Loucy (cell line): ENCODE data around the gene ADAMTS6.

Experiments
- H2AFZ ChIP-seq: fragments of 200-600 bp; sonication (generic); 2 replicates; pipeline ENCODE4 v1.6.0; 2016; ENCODE audit warnings: antibody characterized with exemption, mild to moderate bottlenecking, low read length, moderate library complexity
- H3F3A ChIP-seq: fragments of 200-600 bp; 2 replicates; pipeline ENCODE4 v1.6.0; 2016; ENCODE audit warnings: antibody characterized with exemption, low read depth, mild to moderate bottlenecking
- H3K27me3 ChIP-seq: fragments of 200-600 bp; sonication (generic); 2 replicates; pipeline ENCODE4 v1.6.1; 2014; ENCODE audit warnings: low read length, mild to moderate bottlenecking; ENCODE audit not compliant: insufficient read depth, poor library complexity, severe bottlenecking
- H3K36me3 ChIP-seq: fragments of 200-600 bp; sonication (generic); 2 replicates; pipeline ENCODE4 v1.6.1; 2016; ENCODE audit warnings: low read length; ENCODE audit not compliant: insufficient read depth
- H3K4me1 ChIP-seq: fragments of 200-600 bp; sonication (generic); 2 replicates; pipeline ENCODE4 v1.5.1; 2014; ENCODE audit warnings: low read length, mild to moderate bottlenecking; ENCODE audit not compliant: insufficient read depth, poor library complexity, severe bottlenecking
- H3K4me2 ChIP-seq: fragments of 200-600 bp; sonication (generic); 2 replicates; pipeline ENCODE4 v1.6.0; 2014; ENCODE audit warnings: antibody characterized with exemption, low read length, low read depth, mild to moderate bottlenecking; ENCODE audit not compliant: poor library complexity, severe bottlenecking
- H3K4me3 ChIP-seq: fragments of 200-600 bp; sonication (generic); 2 replicates; pipeline ENCODE4 v1.5.1; 2014; ENCODE audit warnings: low read length, mild to moderate bottlenecking, mixed read lengths; ENCODE audit not compliant: poor library complexity, severe bottlenecking
- H3K79me2 ChIP-seq: fragments of 200-600 bp; sonication (generic); 2 replicates; pipeline ENCODE4 v1.6.1; 2014; ENCODE audit warnings: low read length; ENCODE audit not compliant: insufficient read depth
- H3K9ac ChIP-seq: fragments of 200-600 bp; sonication (generic); 2 replicates; pipeline ENCODE4 v1.6.0; 2014; ENCODE audit warnings: mild to moderate bottlenecking, low read depth, low read length, moderate library complexity; ENCODE audit not compliant: poor library complexity, severe bottlenecking
- H3K9me2 ChIP-seq: fragments of 200-600 bp; sonication (generic); replicated peaks from 2 replicates; pipeline ENCODE4 v1.6.1; 2016; ENCODE audit warnings: low read depth, low read length, mixed read lengths
- H3K9me3 ChIP-seq: fragments of 200-600 bp; sonication (generic); 2 replicates; pipeline ENCODE4 v1.6.1; 2014; ENCODE audit warnings: mild to moderate bottlenecking, antibody characterized with exemption, low read length, low read depth; ENCODE audit not compliant: insufficient read depth
- H4K20me1 ChIP-seq: fragments of 200-600 bp; sonication (generic); 2 replicates; pipeline ENCODE4 v1.6.0; 2014; ENCODE audit warnings: antibody characterized with exemption, low read length, mild to moderate bottlenecking; ENCODE audit not compliant: insufficient read depth, poor library complexity, severe bottlenecking
- EZH2phosphoT487 ChIP-seq: fragments of 200-600 bp; IDR thresholded peaks from 2 replicates; pipeline ENCODE4 v1.6.1; 2018; ENCODE audit warnings: antibody characterized with exemption, mild to moderate bottlenecking, moderate library complexity, borderline replicate concordance
- TF ChIP-seq, protein P1 (sequence below): fragments of 200-600 bp; sonication (generic); conservative IDR thresholded peaks from 2 replicates; pipeline ENCODE4 v1.5.1; 2014; ENCODE audit warnings: mild to moderate bottlenecking, antibody characterized with exemption, low read length

The ADAMTS6 gene

DNA sequence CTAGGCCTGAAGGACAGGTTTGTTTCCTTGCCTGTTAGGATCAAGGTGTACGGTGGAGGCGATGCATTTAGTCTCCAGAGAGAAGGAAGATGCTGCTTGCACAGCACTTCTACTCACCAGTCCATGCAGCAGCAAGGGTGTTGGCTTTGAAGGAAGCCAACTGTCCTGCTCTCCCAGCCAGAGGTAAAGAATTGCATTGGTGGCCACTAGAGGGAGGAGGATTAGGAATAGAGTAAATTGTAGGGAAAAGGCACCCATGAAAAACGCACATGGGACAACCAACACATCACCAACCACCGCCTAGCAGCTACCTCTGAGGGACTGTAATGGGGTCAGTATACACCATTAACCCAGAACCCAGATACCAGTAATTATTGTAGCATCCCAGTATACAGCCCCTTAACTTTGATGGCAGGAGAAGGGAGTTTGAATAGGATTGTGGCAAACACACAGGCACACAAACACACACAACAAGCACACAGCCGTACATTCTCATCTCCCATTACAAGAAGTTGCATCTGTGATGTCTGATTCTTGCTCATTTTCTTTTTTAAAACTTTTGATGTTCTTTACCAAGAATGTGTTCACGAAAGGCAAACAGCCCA lies 267.7 kb downstream of the ADAMTS6 start:
- Histone ChIP-seq H3F3A (no peaks in the 10 kb centered on the region), H3K9me3 (no peaks in the 10 kb centered on the region), H3K79me2 (no peaks in the 10 kb centered on the region), H3K9ac (no peak overlapping the region), H3K9me2 (no peaks in the 10 kb centered on the region), H3K36me3 (no peaks in the 10 kb centered on the region), H3K4me1 (no peaks in the 10 kb centered on the region), H3K4me3 (no peak overlapping the region), H3K27me3 (no peaks in the 10 kb centered on the region), H4K20me1 (no peaks in the 10 kb centered on the region), H3K4me2 (no peak overlapping the region), H2AFZ (no peak overlapping the region)
- TF ChIP-seq, protein P1, sequence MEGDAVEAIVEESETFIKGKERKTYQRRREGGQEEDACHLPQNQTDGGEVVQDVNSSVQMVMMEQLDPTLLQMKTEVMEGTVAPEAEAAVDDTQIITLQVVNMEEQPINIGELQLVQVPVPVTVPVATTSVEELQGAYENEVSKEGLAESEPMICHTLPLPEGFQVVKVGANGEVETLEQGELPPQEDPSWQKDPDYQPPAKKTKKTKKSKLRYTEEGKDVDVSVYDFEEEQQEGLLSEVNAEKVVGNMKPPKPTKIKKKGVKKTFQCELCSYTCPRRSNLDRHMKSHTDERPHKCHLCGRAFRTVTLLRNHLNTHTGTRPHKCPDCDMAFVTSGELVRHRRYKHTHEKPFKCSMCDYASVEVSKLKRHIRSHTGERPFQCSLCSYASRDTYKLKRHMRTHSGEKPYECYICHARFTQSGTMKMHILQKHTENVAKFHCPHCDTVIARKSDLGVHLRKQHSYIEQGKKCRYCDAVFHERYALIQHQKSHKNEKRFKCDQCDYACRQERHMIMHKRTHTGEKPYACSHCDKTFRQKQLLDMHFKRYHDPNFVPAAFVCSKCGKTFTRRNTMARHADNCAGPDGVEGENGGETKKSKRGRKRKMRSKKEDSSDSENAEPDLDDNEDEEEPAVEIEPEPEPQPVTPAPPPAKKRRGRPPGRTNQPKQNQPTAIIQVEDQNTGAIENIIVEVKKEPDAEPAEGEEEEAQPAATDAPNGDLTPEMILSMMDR = peak; percentile 65
- TF ChIP-seq EZH2phosphoT487 = no peak

DNA sequence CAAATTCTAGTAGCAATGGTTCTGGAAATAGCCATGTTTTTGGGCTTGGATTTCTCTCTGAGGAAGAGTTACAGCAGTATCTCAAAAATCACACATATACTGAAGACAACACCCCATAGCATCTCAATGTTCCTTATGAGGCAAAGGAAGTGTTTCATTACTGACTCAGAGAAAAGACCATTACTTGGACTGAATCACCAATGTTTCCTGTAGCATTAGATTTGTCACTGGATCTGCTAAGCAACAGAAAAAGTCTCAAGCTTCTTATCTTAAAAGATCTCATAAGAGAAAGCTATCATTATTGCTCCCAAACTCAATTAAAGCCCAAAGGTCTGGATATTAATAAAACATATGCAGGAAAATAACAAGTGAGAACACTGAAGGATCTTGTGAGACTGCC lies 272.4 kb downstream of the ADAMTS6 start:
- H2AFZ ChIP-seq = no peak overlapping the region
- no peaks in the 10 kb centered on the region for H4K20me1 ChIP-seq
- no peaks in the 10 kb centered on the region for H3K9me3 ChIP-seq
- no peak overlapping the region for H3K4me3 ChIP-seq
- H3K4me1 ChIP-seq = no peaks in the 10 kb centered on the region
- H3K27me3 ChIP-seq = no peaks in the 10 kb centered on the region
- no peaks in the 10 kb centered on the region for H3K79me2 ChIP-seq
- TF ChIP-seq, protein P1 = no peak
- TF ChIP-seq EZH2phosphoT487 = no peak
- H3K9me2 ChIP-seq = no peaks in the 10 kb centered on the region
- H3K4me2 ChIP-seq = no peak overlapping the region
- H3F3A ChIP-seq = no peaks in the 10 kb centered on the region
- H3K9ac ChIP-seq = no peak overlapping the region
- no peaks in the 10 kb centered on the region for H3K36me3 ChIP-seq

DNA sequence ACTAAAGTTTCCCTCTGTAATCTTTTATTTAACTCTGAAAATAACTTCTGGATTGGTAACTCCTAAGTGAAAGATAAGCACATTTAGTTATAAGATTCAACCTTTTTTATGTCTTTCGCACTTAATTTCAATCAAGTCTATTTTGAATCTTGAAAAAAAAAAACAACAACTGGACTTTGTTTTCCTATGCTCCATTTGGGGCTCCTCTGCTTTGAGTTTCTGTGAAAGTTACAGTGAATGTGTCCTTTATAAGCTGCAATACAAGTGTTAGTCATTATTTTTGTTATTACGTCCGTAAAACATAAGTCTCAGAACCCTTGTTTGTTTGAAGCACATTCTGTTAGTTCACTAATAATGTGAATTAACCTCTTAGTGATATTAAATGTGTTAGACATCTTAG lies 276.8 kb downstream of the ADAMTS6 start:
- TF ChIP-seq EZH2phosphoT487 = no peak
- TF ChIP-seq, protein P1 = no peak
- H4K20me1 ChIP-seq = no peaks in the 10 kb centered on the region
- no peaks in the 10 kb centered on the region for H3K9me3 ChIP-seq
- no peak overlapping the region for H3K9ac ChIP-seq
- H3K36me3 ChIP-seq = no peaks in the 10 kb centered on the region
- no peaks in the 10 kb centered on the region for H3F3A ChIP-seq
- no peak overlapping the region for H3K4me2 ChIP-seq
- no peaks in the 10 kb centered on the region for H3K9me2 ChIP-seq
- H3K4me1 ChIP-seq = no peaks in the 10 kb centered on the region
- H3K27me3 ChIP-seq = no peaks in the 10 kb centered on the region
- no peak overlapping the region for H2AFZ ChIP-seq
- no peaks in the 10 kb centered on the region for H3K79me2 ChIP-seq
- no peak overlapping the region for H3K4me3 ChIP-seq
